GM12891 (cell line): ENCODE results near the gene POU3F3.

ENCODE experiments used
- PAX5 ChIP-seq: IDR thresholded peaks from 2 replicates; pipeline ENCODE4 v1.6.1; 2011; ENCODE audit warnings: low read length, moderate library complexity, mild to moderate bottlenecking; ENCODE audit not compliant: insufficient read depth, severe bottlenecking
- POLR2A ChIP-seq: IDR thresholded peaks from 2 replicates; pipeline ENCODE4 v1.6.1; 2011; ENCODE audit warnings: low read depth, low read length, control low read depth
- POLR2AphosphoS5 ChIP-seq: IDR thresholded peaks from 2 replicates; pipeline ENCODE4 v1.6.1; 2011; ENCODE audit warnings: low read depth, low read length, control low read depth
- POU2F2 ChIP-seq: IDR thresholded peaks from 2 replicates; pipeline ENCODE4 v1.6.1; 2011; ENCODE audit warnings: low read depth, mild to moderate bottlenecking, control low read depth, low read length, moderate library complexity
- SPI1 ChIP-seq: IDR thresholded peaks from 2 replicates; pipeline ENCODE4 v1.6.1; 2011; ENCODE audit warnings: low read depth, low read length, control low read depth
- TAF1 ChIP-seq: IDR thresholded peaks from 2 replicates; pipeline ENCODE4 v1.6.1; 2011; ENCODE audit warnings: low read depth, low read length, control low read depth

GRCh38 chr2:104850361-104851290 is 3.3 kb upstream of the POU3F3 start:
- TF ChIP-seq POLR2AphosphoS5 (no peak), PAX5 (no peak), SPI1 (no peak), POLR2A (no peak), TAF1 (no peak), POU2F2 (no peak)
